Activated naive CD4-positive, alpha-beta T cell treated with anti-CD3 and anti-CD28 coated beads, Interleukin-2, amount 50 U/mL, for 24 hours (primary cell): ENCODE results near the gene PSMB9.
"Not testable (repeated sequence)": the region's sequence is repeated elsewhere in the genome, so short reads cannot be mapped to it uniquely, and the experiment has no call there.

ENCODE experiments used
- H3K27ac Mint-ChIP-seq: one replicate; pipeline ENCODE4 v1.8.0; 2021; ENCODE audit warnings: mild to moderate bottlenecking, mixed read lengths
- H3K27me3 Mint-ChIP-seq: one replicate; pipeline ENCODE4 v1.8.0; 2021; ENCODE audit warnings: mixed read lengths
- H3K36me3 Mint-ChIP-seq: one replicate; pipeline ENCODE4 v1.8.0; 2021; ENCODE audit warnings: mixed read lengths
- H3K4me1 Mint-ChIP-seq: one replicate; pipeline ENCODE4 v1.8.0; 2021; ENCODE audit warnings: mixed read lengths
- H3K4me3 Mint-ChIP-seq: one replicate; pipeline ENCODE4 v1.8.0; 2021; ENCODE audit warnings: mild to moderate bottlenecking, mixed read lengths
- H3K9me3 Mint-ChIP-seq: one replicate; pipeline ENCODE4 v1.8.0; 2021; ENCODE audit warnings: mixed read lengths

PSMB9 gene

DNA sequence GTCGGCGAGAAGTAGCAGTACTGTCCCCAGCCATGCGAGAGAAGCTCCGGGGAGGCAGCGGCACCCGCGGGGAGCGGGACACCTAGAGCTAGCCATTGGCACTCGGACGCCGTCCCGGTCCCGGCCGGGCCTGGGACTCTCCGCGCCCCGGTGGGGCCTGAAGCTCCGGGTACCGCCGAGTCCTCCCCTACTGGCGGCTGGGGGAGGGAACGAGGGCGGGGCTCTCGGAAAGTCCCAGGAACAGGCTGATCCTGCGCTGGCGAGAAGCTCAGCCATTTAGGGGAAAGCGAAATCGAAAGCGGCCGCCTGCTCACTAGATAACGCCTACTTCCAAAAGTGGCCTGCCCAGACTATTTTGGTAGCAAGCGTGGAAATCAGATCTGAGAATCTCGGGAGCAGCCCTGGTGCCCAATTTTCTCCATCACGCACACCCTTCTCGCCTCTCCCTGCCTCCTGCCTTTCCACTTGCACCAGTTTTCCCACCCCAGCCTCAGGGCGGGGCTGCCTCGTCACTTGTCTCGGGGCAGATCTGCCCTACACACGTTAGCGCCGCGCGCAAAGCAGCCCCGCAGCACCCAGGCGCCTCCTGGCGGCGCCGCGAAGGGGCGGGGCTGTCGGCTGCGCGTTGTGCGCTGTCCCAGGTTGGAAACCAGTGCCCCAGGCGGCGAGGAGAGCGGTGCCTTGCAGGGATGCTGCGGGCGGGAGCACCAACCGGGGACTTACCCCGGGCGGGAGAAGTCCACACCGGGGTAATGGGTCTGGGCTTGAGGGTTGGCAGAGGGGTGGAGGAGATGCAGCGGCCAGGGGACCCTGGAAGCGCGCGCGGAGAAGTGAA, at the start of gene PSMB9, which contains the start of gene TAP1:
Gene PSMB9 (plus strand): TSS at position 652 of the 835 bp plus-strand sequence. CDS start 38 bp downstream, at position 690.
Gene TAP1 (minus strand): TSS at position 164 of the 835 bp plus-strand sequence. CDS start 68 bp downstream, at position 96.
- peaks cover 67% of the 10 kb centered on the region for H3K4me1 Mint-ChIP-seq
- H3K27me3 Mint-ChIP-seq: no peaks in the 10 kb centered on the region
- H3K27ac Mint-ChIP-seq: peak within 1 kb of the TSS; percentile 99
- peaks cover 53% of the 10 kb centered on the region for H3K36me3 Mint-ChIP-seq
- H3K4me3 Mint-ChIP-seq: peak within 1 kb of the TSS; percentile 100
- no peaks in the 10 kb centered on the region for H3K9me3 Mint-ChIP-seq

DNA sequence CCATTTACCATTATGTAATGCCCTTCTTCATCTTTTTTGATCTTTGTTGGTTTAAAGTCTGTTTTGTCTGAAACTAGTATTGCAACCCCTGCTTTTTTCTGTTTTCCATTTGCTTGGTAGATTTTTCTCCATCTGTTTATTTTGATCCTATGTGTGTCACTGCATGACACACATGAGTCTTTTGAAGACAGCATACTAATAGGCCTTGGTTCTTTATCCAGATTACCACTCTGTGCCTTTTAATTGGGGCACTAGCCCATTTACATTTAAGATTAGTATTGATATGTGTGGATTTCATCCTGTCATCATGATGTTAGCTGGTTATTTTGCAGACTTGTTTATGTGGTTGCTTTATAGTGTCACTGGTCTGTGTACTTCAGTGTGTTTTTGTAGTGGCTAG, 48.6 kb upstream of the PSMB9 start:
- not testable (repeated sequence) for H3K4me1 Mint-ChIP-seq, H3K36me3 Mint-ChIP-seq, H3K4me3 Mint-ChIP-seq, H3K9me3 Mint-ChIP-seq
- peaks cover 18% of the 10 kb centered on the region for H3K27me3 Mint-ChIP-seq
- peak overlapping the region; percentile 15 for H3K27ac Mint-ChIP-seq

DNA sequence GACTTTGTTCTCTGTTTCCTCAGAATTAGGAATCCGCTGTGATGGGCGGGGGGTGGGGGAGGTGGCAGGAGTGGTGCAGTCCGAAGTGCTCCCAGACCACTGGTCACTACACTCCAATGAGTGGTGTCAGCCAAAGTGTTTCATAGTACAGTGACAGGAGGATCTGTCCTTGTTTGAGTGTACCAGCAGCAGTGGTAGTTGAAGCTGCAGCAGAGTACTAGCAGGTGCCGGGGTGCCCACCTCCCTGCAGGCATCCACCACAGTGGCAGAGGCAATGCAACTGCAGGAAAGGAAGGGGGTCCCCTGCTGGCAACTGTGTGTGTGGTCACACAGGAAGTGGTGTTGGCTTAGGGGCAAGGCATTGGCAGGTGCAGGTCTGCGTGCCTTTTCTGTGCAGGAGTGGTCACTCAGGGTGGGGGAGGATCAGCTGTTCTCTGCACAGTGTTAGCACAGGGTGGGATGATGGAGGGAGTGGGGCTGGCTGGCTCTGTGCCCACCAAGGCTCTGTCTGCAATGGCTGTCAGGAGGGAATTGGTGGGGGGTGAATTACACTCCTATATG, 46.9 kb upstream of the PSMB9 start:
- Mint-ChIP-seq H3K4me1 (peaks cover 6% of the 10 kb centered on the region), H3K9me3 (no peaks in the 10 kb centered on the region), H3K36me3 (no peaks in the 10 kb centered on the region), H3K4me3 (no peak overlapping the region), H3K27ac (no peak overlapping the region), H3K27me3 (peaks cover 18% of the 10 kb centered on the region)

DNA sequence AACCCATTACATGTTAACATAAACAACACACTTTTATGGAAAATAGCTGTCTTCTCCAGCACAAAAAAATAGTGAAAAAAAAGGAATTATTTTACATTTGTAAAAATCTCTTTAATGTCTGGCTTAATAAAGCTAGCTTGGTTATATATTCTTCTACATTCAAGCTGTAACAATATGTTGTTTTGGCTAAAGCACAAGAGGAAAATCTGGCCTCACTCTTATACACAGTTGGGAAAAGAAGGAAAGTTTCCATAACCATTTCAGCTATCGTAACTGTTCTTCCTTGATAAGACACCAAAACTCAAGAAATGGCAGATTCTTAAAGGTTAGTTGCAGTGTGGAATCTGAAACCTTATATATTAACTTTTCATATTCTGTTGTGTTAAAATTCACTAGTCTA, 44.8 kb upstream of the PSMB9 start:
- H3K4me1 Mint-ChIP-seq: peaks cover 6% of the 10 kb centered on the region
- no peaks in the 10 kb centered on the region for H3K36me3 Mint-ChIP-seq

DNA sequence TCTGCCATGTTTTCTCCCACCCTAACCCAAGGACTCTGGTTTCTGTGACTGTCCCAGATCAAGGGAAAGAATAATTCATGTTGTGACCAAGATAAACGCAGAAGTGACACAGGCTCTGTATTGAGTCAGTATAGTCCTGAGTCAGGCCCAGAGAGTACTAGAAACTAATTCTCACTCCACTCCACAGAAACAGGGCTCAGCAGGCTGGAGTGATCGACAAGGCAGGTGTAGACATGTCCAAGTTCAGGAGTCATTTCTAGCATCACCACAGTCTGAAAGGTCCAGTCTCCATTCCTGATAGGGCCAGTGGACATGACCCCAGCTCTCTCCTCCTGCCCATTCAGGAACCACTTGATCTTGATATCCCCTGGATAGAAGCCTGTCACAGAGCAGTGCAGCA, 39.8 kb upstream of the PSMB9 start:
- Mint-ChIP-seq H3K27ac (no peak overlapping the region), H3K27me3 (no peaks in the 10 kb centered on the region), H3K9me3 (no peaks in the 10 kb centered on the region), H3K36me3 (no peaks in the 10 kb centered on the region), H3K4me1 (peaks cover 6% of the 10 kb centered on the region), H3K4me3 (no peak overlapping the region)

More for the DNA sequence above, 44.8 kb upstream of the PSMB9 start:
- no peak overlapping the region for H3K4me3 Mint-ChIP-seq
- peaks cover 4% of the 10 kb centered on the region for H3K27me3 Mint-ChIP-seq
- H3K9me3 Mint-ChIP-seq: no peaks in the 10 kb centered on the region
- H3K27ac Mint-ChIP-seq: no peak overlapping the region

DNA sequence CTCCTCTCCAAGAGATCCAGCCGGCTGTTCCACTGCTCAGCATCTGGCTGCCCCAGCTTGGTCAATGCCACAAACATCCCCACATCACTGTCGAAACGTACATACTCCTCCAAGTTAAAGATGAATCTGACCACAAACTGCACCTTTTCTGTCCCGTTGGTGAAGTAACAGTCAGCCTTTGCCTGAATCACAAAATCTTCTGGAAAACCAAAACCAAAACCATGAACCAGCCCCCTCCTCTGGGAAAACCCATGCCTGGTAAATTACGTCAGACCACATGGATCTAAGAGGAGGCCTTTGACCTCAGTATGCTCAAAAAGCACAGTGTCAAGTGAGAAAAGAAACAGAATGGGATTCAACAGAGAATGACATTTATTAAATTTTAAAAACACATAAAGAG, 38.9 kb upstream of the PSMB9 start:
- Mint-ChIP-seq H3K4me1 (peaks cover 6% of the 10 kb centered on the region), H3K27ac (no peak overlapping the region), H3K27me3 (no peaks in the 10 kb centered on the region), H3K9me3 (no peaks in the 10 kb centered on the region), H3K4me3 (no peak overlapping the region), H3K36me3 (no peaks in the 10 kb centered on the region)

DNA sequence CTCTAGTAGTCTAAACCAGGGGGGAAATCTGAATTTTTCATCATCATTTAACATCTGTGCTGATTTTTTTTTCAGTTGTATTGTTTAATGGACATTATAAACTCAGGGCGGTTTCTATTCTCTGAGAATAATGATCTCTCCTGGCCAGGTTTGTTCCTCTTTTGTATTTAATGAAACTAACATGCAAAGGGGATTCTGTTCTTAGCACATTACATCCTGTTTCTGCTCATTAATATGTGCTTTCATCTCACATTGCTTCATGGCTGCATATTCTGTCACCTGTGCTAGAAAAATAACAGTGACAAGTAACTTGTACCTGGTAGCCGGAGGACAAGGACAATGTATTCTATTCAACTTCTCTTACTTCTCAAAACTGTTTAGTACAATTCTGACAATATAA, 38.0 kb upstream of the PSMB9 start:
- Mint-ChIP-seq H3K27me3 (no peaks in the 10 kb centered on the region), H3K27ac (no peak overlapping the region), H3K9me3 (no peaks in the 10 kb centered on the region), H3K4me1 (peaks cover 6% of the 10 kb centered on the region), H3K4me3 (no peak overlapping the region), H3K36me3 (no peaks in the 10 kb centered on the region)

DNA sequence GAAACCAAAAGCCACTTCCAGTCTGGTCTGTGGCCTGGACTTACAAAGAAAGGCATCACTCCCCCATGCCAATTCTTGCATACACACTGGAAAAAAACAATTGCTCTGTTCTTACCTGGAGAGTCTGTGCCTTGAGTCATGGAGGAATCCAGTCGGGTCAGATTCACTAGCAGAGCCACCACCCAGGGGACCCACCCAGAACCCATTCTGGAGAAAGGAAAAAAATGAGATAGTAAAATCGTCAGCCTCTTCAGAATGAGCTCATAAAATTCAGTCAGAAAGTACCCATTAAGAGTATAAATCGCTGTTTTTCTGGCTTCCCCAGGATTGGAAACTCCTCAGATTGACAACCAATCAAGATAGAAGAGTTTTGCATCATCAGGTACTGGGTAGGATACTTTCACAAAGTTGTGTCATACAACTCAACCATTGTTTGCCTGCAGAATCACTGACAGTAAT, 37.2 kb upstream of the PSMB9 start, which contains the start of gene HLA-DOB:
Gene HLA-DOB (minus strand): TSS at position 257 of the 459 bp plus-strand sequence. CDS start 51 bp downstream, at position 206.
- no peaks in the 10 kb centered on the region for H3K36me3 Mint-ChIP-seq
- H3K27ac Mint-ChIP-seq: no peak within 1 kb of the TSS
- no peaks in the 10 kb centered on the region for H3K27me3 Mint-ChIP-seq
- H3K9me3 Mint-ChIP-seq: no peaks in the 10 kb centered on the region
- peaks cover 6% of the 10 kb centered on the region for H3K4me1 Mint-ChIP-seq
- no peak within 1 kb of the TSS for H3K4me3 Mint-ChIP-seq

DNA sequence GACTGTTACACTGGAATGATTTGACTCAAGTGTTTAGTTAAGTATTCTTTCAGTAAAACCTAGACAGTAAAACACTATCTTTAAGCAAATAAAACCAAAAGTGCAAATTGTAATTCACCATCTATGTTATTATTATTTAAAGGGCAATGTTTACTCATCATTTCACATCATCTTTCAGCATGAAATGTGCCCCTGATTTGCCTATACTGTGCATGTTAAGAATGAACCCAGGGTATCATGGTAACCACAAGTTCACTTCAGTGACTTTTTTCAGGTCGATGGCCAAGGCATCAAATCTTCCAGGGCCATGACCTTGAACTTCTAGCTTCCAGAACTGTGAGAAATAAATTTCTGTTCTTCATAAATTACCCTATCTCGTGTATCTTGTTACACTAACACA, 35.1 kb upstream of the PSMB9 start:
- no peak overlapping the region for H3K4me3 Mint-ChIP-seq
- H3K4me1 Mint-ChIP-seq: peaks cover 6% of the 10 kb centered on the region
- H3K27me3 Mint-ChIP-seq: no peaks in the 10 kb centered on the region
- H3K9me3 Mint-ChIP-seq: no peaks in the 10 kb centered on the region
- H3K27ac Mint-ChIP-seq: no peak overlapping the region
- no peaks in the 10 kb centered on the region for H3K36me3 Mint-ChIP-seq

DNA sequence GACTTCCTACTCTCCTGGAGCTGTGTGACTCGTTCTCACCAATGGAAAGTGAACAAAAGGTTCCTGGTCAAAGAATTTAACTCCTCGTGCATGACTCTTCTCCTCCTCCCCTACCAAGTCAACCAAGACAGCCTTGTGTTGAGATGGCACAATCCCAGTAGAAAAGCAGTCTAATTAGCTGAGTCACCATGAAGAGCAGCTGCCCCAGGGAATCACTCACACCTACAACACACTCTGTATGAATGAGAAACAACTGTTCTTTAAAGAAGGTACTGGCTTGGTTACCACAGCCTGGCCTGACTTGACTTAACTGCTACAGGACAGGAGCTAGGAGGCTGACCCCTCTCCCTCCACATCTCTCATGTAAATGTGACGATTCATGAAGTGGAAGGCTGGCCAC, 34.3 kb upstream of the PSMB9 start:
- Mint-ChIP-seq H3K4me1 (peaks cover 6% of the 10 kb centered on the region), H3K36me3 (no peaks in the 10 kb centered on the region), H3K27me3 (no peaks in the 10 kb centered on the region), H3K4me3 (no peak overlapping the region), H3K9me3 (no peaks in the 10 kb centered on the region), H3K27ac (no peak overlapping the region)

DNA sequence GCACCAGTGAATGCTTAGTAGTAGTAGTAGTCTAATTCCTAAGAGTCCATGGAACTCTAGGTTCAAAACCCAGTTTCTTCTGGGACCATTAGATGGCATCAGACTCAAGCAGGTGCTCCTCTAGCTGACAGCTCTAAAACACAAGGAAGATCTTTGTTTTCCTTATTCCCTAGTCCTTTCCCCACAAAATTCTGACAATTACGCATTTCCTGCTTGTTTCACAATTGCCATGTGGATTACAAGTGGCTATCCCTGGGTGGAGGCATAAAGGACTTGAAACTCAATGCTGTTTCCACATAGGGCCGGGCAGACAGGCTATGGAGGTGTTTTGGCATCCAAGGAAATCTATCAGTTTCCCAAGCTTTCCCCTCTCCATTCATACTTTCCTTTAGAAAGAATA, 28.0 kb upstream of the PSMB9 start:
- Mint-ChIP-seq H3K9me3 (no peaks in the 10 kb centered on the region), H3K27me3 (no peaks in the 10 kb centered on the region), H3K36me3 (peaks cover 9% of the 10 kb centered on the region), H3K4me3 (no peak overlapping the region), H3K4me1 (peaks cover 21% of the 10 kb centered on the region), H3K27ac (no peak overlapping the region)

DNA sequence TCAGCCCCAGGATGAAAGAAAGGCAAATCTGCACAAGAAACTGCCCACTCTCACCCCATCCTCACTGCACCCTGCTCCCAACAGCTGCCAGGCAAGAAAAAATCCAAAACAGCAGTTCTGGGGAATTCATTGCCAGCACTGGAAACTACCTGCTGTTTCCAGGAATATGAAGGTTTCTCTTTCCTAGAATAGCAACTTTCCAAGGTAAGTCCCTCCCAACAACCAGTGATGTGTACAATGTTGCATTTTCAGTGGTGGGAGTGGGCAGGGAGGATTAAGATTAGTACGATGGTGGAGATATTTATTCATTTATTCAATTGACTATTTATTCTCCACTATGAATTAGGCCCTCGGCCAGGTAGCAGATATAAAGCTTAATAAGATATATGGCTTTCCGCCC, 27.0 kb upstream of the PSMB9 start:
- Mint-ChIP-seq H3K9me3 (no peaks in the 10 kb centered on the region), H3K4me1 (peaks cover 31% of the 10 kb centered on the region), H3K27ac (no peak overlapping the region), H3K27me3 (no peaks in the 10 kb centered on the region), H3K36me3 (peaks cover 13% of the 10 kb centered on the region), H3K4me3 (no peak overlapping the region)

DNA sequence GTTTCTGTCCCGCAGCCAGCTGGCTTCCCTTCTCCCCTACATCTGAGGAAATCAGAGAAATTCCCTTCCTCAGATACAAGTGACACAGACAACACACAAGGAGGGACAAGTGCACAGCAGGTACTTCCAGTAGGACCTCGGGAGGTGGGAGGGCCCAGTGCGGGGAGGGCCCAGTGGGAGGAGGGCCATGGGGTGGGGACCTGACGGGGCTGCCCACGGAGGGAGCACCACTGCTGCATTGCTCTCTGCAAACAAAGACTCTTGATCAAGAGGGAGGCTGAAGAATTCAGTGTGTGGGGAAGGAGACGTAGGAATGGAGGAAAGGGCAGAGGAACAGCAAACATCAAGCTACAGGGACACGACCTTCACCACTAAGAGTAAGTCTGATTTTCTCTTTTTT, 24.5 kb upstream of the PSMB9 start:
- Mint-ChIP-seq H3K27ac (peak overlapping the region; percentile 38), H3K9me3 (peaks cover 6% of the 10 kb centered on the region), H3K4me3 (no peak overlapping the region), H3K27me3 (no peaks in the 10 kb centered on the region), H3K36me3 (peaks cover 26% of the 10 kb centered on the region), H3K4me1 (peaks cover 52% of the 10 kb centered on the region)

DNA sequence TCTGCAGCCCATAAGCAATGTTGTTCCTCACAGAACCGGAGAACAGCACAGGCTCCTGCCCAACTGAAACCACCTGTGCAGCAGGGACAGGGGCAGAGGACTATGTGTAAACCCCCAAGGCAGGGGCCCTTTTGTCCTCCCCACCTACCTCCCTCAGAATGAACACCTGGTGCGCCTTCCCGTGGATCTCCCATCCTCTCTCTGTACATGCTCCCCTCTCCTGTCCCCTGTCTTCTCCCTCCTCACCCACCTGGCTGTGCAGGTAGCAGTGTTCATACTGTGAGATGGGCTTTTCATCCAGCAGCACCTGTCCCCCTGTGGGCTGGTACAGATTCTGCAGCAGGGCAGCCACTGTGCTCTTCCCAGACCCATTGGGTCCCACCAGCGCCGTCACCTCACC, 24.0 kb upstream of the PSMB9 start:
- Mint-ChIP-seq H3K4me1 (peaks cover 57% of the 10 kb centered on the region), H3K27ac (no peak overlapping the region), H3K36me3 (peaks cover 30% of the 10 kb centered on the region)

DNA sequence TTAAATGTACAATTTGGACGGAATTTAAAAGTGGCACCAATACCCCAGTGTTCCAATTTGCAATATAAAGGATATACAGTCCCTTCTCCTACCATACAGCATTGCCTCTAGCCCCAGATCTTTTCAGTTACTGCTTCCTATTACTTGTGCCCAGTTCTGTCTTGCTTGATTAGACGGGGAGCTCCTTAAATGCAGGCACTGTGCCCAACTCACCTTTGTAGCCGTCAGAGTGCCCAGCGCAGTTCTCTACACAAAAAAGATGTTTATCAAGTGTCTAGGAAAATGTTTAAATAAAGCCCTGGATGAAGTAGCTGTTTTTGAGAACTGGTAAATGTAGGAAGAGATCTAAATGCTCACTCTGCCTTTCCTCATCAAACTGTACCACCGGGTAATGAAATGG, 23.1 kb upstream of the PSMB9 start:
- H3K4me1 Mint-ChIP-seq: peaks cover 67% of the 10 kb centered on the region
- peaks cover 34% of the 10 kb centered on the region for H3K36me3 Mint-ChIP-seq
- H3K4me3 Mint-ChIP-seq: no peak overlapping the region
- H3K27ac Mint-ChIP-seq: peak overlapping the region; percentile 66
- peaks cover 6% of the 10 kb centered on the region for H3K9me3 Mint-ChIP-seq
- H3K27me3 Mint-ChIP-seq: no peaks in the 10 kb centered on the region

More for the DNA sequence above, 24.0 kb upstream of the PSMB9 start:
- Mint-ChIP-seq H3K4me3 (no peak overlapping the region), H3K9me3 (peaks cover 6% of the 10 kb centered on the region), H3K27me3 (no peaks in the 10 kb centered on the region)

DNA sequence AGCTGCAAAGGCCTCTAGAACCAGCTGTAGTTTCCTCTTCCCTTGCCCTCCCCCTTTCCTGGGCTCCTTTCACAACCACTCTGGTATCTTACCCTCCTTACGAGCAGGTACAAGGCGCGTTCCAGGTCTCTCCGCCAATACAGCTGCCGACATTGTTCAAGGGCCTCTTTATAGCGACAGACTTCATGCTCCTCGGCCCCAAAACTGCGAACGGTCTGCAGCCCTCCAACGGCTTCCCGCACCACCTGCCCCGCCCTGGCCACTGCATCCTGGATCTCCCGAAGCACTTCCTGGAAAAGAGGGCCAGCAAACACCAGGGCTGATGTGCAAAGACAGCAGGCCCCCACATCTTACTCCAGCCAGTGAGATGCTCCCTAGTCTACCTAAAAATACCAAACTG, 21.5 kb upstream of the PSMB9 start:
- peaks cover 6% of the 10 kb centered on the region for H3K9me3 Mint-ChIP-seq
- peaks cover 71% of the 10 kb centered on the region for H3K4me1 Mint-ChIP-seq
- H3K36me3 Mint-ChIP-seq: peaks cover 45% of the 10 kb centered on the region
- H3K27ac Mint-ChIP-seq: no peak overlapping the region
- H3K4me3 Mint-ChIP-seq: no peak overlapping the region
- H3K27me3 Mint-ChIP-seq: no peaks in the 10 kb centered on the region
